GM19467 (cell line): ENCODE data around the gene SHB.

ENCODE experiments used
- ATAC-seq: cut with Tn5 transposase; IDR thresholded peaks from one replicate; pipeline ENCODE4 v1.9.1; 2021; ENCODE audit warnings: mild to moderate bottlenecking, moderate library complexity; ENCODE audit not compliant: unreplicated experiment

Gene SHB

DNA sequence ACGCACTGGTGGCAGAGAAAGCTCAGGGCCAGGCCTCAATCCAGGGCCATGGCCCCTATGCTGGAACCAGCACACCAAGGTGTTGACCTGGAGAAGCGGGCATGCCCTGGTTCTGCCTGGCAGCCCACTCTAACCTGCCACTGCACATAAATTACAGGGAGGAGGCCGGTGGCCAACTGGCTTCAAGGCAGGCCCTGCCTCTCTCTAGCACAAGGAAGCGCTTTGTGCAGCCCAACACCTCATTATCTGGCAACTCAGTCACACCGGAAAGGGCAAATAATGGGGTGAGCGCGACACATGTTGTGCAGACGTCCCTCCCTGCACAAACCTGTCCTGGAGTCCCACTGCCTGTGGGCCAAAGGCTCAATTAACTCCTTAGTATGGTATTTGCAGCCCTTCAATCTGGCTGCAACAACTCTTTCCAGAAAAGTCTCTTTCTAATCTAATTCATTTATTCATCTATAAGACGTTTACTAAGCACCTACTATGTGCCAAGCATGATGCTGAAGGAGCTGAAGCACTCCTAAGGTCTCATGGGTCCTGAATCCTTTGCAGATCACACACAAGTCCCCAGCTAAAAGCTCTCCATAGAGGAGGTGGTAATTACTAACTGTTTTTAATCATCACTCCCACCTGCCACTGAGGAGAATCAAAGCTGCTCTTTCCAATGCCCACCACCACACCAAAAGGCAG lies 24.9 kb downstream of the SHB start:
- no peak for ATAC-seq

DNA sequence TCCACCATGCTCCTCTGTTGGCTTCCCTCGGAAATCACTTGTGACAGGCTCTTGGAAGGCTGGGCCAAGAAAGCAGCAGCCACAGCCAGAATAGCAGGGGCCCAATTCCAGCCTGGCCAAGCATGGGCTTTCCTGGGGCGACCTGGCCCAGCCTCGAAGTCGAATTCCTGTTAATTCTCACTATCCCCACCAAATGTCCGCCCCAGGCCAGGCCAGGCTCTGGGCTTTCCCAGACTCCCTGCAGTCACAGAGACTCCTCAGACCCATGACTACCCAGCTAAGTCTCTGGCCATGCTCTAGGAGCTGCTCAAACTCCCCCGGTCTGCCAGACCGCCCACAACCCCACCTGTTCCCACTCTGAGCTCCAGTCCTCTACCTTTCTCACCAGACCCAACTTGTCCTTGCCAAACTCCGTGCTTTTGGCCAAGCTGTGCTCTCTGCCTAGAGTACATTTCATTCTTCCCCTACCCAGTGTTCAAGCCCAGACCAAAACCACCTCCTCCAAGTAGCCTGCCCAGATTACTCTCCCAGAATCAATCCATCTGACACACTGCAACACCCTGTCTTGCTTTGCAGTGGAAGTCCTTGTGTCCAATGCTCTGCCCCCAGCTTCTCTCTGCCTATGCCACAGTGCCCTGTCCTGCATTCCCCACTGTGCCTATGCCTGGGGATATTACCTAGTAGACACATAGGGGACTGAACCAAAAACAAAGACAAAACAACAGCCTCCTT lies 26.2 kb downstream of the SHB start:
- ATAC-seq = no peak

DNA sequence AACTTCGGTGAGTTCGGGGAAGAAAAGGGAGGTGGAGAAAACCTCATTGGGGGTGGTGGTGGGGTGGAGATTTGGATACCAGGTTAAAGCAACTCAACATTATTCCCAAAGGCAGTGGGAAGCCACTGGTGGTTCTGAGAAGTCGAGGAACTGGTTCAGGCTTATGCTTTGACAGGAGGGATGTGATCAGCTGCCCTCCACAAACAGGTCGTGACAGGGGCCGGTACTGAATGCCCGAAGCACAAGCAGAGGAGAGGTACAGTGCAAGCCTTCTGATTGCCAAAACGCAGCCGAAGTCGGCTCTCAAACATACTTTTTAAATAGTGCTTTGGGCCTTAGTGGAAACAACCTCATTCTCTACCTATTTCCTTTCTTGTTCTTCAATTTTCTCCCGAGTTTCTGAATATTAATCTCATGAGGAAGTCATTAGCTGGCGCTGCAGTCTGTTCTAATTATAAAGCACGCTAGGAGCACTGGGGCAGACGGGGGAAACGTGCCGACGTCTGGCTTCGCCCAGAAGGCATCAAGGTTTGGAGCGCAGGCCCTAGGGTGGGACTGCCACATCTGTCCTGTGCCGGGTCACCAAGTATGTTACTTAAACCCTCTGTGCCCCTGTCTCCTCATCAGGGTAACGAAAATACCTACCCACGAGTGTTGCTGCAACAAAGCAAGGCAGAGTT lies 27.3 kb downstream of the SHB start:
- no peak for ATAC-seq

DNA sequence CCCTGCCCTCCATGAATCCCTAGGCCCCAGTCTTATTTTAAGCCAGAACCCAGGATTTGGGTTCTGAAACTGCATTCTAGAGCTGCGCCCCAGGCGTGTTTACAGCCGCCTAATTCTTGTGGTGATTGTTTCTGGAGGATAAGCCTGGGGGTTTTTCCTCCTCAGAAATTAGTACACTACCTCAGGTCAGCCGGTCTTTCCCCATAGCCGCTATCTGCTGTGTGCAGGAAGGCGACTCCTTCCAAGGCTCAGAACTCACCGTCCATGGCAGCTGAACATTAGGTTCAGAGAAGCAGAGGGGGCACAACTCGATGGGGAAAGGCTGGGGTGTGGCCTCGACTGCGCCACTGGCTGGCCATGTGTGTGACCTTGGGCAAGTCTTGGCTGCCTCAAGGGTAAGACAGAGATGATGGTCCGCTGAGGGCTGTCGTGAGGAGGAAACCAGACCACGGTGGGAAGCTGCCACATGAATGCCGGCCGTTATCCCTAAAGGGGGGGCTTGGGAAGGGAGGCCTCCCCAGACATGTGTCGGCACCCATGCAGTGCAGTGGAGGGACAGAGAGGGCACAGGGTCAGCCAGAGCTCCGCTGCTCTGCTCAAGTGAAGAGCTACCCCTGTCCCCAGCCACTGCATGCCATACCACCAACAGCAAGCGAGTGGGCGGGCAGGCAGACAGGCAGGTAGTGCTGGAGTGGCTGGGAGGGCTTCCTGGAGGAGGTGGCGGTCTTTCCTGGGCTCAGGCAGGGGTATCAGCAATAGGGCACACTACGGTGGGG lies 28.9 kb downstream of the SHB start:
- no peak for ATAC-seq

DNA sequence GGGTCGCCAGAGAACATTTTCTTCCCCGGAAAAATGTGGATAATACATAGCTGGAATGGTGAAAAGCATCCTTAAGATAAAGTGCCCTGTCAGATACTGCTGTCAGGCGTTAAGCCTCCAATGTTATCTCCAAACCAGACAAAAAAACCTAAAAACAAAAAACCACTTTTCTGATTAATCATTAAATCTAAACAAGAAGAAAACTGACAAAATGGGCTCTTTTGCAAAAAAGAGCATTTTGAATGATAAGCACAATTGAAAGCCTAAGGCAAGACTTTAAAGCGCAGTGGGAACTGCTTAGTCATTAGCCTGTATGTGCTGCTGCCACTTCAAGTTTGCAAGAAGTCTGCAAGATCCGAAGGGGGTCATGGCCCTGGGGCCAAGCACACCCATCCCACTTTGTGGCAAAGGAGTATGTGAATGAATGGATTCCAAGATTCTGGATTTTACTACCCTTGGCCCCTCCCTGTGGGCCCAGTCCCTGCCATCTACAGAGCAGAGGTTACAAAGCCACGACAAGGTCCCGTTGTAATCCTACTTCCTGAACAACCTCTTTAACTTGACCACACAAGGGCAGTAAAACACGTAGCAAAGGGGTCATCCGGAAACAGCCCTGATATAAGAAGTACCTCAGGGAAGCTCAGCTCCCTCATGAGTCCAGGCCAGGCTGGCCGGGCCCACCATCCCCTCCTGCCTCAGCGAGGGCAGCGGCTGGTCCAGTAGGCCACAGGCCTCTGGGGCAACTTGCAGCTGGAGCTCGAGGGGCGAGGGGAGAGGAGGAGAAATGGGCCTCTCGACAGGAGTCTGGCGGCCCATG lies 29.7 kb downstream of the SHB start:
- no peak for ATAC-seq

DNA sequence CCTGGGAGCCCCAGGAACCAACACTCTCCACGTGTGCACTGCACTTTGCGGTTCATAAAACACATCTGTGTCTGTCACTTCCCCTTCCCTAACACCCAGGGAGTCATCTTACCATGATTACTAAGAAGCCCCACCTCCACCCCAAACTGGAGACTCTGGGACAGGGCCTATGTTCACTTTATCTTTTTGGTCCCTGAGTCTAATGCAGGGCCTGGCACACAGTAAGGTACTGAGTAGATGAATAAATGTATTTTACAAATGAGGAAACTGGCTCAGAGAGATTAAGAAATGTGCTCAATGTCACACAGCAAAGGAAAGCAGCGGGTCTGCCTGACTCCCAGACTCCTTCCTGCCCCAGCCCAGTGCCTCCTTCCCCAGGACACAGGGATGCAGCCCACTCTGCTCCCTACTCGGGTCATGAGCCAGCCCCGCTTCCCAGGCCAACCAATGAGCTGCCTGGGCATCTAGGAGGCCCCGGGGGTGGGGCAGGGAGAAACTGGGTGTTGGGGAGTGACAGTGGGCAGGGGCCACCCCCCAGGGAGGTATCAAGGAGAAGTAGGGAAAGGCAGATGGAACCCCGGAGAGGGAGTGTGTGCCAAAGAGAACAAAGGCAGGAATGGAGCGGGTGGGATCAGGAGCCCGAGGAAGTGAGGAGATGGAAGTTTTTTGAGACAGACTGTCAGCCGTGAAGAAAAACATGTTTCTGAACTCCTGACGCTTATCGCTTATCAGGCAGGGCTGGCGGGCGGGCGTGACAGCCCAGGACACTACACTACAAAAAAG lies 30.5 kb downstream of the SHB start:
- ATAC-seq = no peak

DNA sequence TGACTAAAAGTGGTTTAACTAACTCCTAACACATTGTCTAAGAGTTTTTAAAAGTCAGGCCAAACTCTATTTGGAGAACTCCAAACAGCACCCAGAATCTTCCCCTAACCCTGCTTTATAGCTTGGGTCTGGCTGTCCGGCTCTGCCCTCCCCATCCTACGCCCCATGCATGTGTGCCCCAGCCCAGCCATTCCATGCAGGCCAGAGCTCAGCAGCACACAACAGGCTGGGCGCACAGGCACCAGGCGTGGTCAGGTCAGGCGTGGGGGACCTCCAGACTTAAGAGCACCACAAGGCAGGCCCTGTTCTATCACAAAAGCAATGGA lies 31.1 kb downstream of the SHB start:
- ATAC-seq = no peak

DNA sequence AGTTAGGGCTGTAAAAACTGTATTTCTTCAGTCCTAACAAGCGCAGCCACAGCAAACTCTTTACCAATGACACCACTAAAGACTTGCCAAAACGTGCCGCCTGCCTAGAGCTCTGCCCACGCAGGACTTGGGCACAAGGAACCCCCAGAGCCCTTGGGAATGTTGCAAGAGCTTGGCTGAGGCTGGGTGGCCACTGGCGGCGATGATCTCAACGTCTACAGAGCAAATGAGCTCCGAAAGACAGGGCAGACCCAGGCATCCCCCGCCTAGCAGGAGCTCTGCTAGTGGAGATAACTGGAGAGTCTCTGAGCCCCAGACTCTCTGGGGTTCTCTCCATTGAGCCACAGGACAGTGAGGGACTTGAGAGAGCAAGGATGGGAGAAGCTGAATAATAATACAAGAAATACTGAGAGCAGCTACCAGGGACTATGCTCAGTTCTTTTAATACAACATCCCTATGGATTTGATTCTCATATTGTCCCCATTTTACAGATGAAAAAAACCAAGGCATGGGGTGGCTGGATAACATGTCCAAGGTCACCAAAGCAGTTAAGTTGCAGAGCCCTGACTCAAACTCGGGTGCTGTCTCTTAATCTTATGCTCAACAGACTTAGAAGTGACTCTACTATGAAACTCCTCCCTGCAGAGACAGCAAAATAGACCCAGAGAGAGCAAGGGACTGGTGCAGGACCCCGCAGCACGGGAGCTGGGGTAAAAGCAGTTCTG lies 32.5 kb downstream of the SHB start:
- ATAC-seq = no peak

DNA sequence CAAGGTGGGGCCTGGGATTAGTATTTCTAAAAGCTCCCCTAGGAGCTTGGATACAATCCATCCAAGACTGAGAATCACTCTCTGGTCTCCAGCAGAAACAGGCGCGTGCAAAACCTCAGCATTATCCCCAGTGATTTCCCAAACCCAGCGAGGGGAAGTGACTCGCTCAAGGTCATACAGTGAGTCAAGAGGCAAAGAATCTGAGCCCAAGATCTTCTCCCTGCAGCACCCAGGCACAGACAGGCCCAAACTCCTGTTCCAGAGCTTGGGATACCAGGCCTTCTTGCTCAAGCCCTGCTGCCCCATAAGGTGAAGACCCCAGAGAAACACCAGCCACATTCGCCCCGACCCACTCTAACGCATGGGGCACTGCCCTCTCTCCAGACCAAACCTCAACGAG lies 33.2 kb downstream of the SHB start:
- ATAC-seq = no peak

DNA sequence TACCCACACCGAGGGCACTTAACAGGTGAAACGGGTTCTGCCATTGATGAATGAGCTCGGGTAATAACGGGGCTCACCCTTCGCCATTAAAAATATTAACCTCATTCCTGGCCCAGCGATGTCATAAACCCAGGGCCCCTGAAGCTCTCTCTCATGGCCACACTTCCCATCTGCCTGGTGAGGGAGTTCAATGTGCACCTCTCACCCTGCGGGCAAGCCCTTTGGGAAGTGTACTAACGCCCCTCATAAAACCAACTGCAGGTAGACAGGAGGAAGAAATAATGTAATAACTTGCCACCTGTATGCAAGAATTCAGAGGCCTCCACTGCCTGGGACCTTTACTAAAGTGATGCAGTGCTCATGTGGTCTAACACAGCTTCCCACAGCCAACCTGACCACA lies 35.1 kb downstream of the SHB start:
- ATAC-seq = no peak

DNA sequence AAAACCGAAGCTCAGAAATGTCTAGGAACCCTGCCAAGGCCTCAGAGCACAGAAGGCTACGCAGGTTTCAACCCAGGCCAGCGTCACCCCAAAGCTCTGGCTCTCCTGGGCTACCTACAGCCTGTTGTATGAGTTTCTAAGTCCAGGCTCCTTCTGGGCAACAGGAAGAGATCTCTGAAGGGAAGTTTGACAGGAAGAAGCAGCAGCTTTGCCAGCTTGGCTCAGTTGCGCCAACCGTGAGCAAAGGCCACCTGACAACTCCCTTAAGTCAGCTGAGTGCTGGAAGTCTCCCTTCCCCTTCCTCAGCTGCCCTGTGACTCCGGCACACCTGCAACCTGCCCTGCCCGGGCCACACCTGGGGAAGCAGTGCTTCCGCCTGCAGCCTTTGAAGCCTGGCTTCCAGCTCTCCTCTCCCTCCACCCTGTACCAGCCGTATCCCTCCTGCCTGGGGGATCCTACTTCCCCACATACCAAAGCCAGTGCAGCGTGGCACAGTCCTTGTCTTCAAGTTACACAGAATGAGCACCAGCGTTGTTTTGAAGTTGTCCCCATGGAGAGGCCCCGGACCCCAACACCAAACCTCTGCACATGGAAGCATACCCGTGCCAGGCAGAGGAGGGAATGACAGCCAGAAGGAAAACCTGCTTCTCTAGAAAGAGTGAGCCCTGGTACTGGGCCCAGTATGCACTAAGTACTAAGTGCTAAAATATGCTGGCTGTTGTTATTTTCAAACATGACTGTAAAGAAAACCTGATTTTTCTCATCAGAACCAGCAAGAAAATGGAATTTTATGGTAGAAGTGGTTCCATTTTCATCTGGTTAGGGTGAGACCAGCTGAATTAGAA lies 36.5 kb downstream of the SHB start:
- ATAC-seq = no peak

DNA sequence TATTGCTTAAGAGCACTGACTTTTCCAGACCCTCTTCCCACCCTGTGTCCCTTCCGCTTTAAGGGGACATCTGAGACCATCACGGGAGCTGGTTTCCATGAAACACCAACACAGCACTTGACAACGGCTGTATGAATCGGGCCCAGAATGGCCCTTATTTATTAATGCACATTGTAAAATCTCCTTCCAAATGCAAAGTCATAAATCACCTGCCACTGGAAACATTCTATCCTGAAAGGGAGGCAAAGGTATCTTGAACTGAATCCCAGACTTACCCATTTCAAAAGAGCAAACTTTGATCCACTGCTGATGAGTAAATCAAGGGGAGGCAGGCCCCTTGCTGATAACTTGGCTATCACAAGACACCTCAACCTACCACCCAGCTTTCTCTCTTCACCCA lies 37.4 kb downstream of the SHB start:
- ATAC-seq = no peak

DNA sequence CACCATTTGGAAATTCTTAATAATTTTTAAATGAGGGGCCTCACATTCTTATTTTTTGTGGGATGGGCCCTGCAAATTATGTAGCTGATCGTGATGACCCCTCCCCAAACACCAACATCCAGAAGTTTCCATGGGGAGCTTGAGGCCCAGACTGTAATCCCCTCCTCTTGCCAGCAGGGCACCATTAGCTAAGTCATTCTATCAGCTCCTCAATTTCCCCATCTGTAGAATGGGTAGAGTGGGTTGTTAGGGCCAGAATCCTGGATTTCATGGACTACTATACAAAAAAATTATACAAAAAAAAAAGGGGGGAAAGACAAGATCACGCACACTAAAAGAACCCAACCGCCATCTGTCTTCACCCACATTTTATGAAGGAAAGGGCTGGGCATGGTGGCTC lies 38.4 kb downstream of the SHB start:
- no peak for ATAC-seq

DNA sequence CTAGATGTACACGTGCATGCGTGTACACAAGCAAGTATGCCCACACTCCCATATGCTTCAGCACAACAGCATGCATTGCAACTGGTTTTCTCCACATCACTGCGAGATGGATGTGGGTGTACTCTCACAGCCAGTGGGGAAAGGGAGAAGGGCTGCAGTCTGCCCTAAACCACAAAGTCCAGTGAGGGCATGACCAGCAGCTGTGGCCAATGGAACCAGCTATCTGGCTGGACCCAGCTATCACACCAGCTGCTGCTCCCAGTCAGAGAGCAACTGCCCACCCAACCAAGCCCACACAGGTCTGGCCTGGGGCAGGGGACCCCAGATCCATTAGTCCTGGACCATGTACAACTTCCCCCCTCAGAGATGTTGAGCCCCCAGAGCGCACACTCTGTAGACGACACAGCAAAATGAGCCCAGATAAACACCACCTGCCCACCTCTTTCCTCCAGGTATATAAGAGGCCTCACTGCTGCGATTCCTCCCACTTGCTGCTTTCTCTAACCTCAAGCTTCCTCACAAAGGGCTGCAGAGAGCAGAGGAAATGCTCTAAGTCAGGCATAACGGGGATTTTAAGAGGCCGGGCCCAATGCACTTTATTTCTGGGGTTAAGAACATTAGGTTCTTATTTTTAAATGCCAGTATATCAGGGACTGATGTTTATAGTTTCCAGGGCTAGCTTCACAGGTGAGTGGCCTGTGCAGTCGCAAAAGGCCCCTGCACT lies 39.0 kb downstream of the SHB start:
- no peak for ATAC-seq

DNA sequence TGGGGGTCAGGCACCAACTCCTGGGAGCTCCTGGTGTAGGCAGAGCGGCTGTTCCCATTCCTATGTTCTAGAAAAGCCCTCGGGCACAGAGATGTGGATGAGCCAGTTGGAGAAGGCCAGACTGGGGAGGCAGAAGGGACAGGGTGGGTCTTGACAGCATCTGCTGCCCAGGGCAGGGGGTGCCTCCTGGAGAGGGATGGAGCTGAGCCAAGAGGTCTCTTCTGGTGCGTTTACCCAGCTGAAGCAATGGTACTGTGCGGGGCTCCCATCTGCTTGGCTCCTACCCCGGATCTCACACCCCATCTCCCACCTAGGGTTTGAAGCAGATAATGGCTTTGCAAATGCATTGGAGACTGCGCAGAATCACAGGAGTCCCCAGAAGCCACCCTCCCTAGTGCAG lies 41.3 kb downstream of the SHB start:
- ATAC-seq = no peak

DNA sequence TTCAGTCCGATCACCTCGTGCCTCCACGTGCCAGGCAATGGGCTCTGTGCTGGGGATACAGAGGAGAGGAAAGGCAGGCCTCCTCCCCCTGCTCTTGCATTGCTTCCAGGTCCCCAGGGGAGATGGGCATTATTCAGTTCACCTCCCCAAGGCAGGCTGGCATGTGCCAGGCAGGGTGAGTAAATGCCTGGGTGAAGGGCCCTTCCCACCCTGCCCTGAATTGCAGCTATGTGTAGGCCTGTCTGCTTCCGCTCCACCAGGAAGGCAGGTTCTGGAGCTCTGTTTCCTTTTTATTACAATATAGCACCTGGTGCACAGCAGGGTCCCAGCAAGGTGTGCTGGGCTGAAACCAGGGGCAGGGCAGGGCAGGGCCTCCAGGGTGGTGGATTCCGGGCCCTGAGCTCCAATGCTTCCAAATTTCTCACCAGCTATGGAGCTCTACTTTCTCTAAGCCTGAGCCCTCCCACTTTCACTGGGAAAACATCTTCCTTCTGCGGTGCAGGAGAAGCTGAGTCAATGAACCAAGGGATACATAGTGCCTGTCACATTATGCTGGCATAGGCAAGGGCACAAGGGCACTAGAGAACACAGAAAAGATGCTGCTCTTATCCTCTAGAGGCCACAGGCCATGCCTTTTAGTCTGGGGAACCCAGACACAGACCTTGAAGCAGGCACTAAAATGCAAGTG lies 42.0 kb downstream of the SHB start:
- ATAC-seq = no peak
